Endothelial cell (in vitro differentiated cells): ENCODE data around the gene NOC2L. TPM values are rescaled to one million over a fixed set of nuclear protein-coding genes. Genes with fewer than 3 reads are reported as not detected.

Experiments used
- DNase-seq: peaks from one replicate; pipeline ENCODE4 v3.0.0; 2021; ENCODE audit warnings: low spot score
- H3K27ac Mint-ChIP-seq: one replicate; pipeline ENCODE4 v1.8.0; 2021; ENCODE audit warnings: mixed read lengths, inconsistent platforms; ENCODE audit not compliant: unreplicated experiment
- H3K27me3 Mint-ChIP-seq: one replicate; pipeline ENCODE4 v1.8.0; 2021; ENCODE audit warnings: mild to moderate bottlenecking, moderate library complexity, mixed read lengths, inconsistent platforms; ENCODE audit not compliant: unreplicated experiment
- H3K36me3 Mint-ChIP-seq: one replicate; pipeline ENCODE4 v1.8.0; 2021; ENCODE audit warnings: mild to moderate bottlenecking, low read depth, mixed read lengths, inconsistent platforms; ENCODE audit not compliant: unreplicated experiment
- H3K4me1 Mint-ChIP-seq: one replicate; pipeline ENCODE4 v1.8.0; 2021; ENCODE audit warnings: mild to moderate bottlenecking, mixed read lengths, inconsistent platforms; ENCODE audit not compliant: unreplicated experiment
- H3K4me3 Mint-ChIP-seq: one replicate; pipeline ENCODE4 v1.8.0; 2021; ENCODE audit warnings: mild to moderate bottlenecking, mixed read lengths, inconsistent platforms; ENCODE audit not compliant: unreplicated experiment
- H3K9me3 Mint-ChIP-seq: one replicate; pipeline ENCODE4 v1.8.0; 2021; ENCODE audit warnings: mixed read lengths, inconsistent platforms; ENCODE audit not compliant: unreplicated experiment
- CTCF ChIP-seq: fragments of 200-600 bp; sonication (generic); IDR thresholded peaks from one replicate; pipeline ENCODE4 v1.5.0; 2021; ENCODE audit warnings: antibody characterized with exemption; ENCODE audit not compliant: unreplicated experiment
- total RNA-seq: library from RNA; stranded (reverse); fragmentation: NEBNext Ultra II Directional; extraction: Animal tissue kit (Norgen Biotek cat#: 25700); gene quantifications from one replicate; pipeline ENCODE4 v1.2.1, GENCODE V29; 2021; ENCODE audit not compliant: unreplicated experiment

The NOC2L gene
- total RNA-seq, 1 donor from 2014 or later = 56.5 TPM

DNA sequence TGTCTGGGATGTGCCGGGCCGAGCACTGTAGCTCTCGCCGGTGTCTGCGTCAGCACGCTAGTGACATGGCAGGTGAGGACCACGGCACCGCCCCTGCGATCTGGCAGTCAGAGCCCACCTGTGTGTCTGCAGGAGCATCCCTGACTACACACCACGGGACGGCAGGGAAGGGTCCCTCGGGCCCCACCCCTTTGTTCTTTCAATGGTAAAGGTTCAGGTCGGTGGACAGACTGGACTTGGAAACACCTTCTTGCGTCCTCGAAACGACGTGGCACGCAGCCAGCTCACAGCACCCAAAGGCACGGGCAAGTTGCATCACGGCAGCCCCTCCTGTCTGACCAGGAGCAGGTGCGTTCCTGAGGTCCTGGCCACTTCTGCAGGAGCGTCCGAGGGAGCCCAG lies 39.0 kb downstream of the NOC2L start:
- Mint-ChIP-seq H3K27me3 (peaks cover 15% of the 10 kb centered on the region), H3K4me1 (no peaks in the 10 kb centered on the region), H3K9me3 (no peaks in the 10 kb centered on the region), H3K36me3 (peaks cover 5% of the 10 kb centered on the region), H3K27ac (no peak overlapping the region), H3K4me3 (no peak overlapping the region)
- no peak for TF ChIP-seq CTCF
- DNase-seq = no peak

- DNase-seq = no peak
- H3K4me1 Mint-ChIP-seq = no peaks in the 10 kb centered on the region
- peaks cover 18% of the 10 kb centered on the region for H3K27me3 Mint-ChIP-seq
- peaks cover 5% of the 10 kb centered on the region for H3K36me3 Mint-ChIP-seq
- no peak for TF ChIP-seq CTCF
- H3K4me3 Mint-ChIP-seq = no peak overlapping the region
- no peak overlapping the region for H3K27ac Mint-ChIP-seq
- no peaks in the 10 kb centered on the region for H3K9me3 Mint-ChIP-seq
Observed at GRCh38 chr1:919271-919872, 39.7 kb downstream of the NOC2L start.

GRCh38 chr1:918843-919242 lies 40.2 kb downstream of the NOC2L start:
- H3K36me3 Mint-ChIP-seq = peaks cover 5% of the 10 kb centered on the region
- no peak overlapping the region for H3K4me3 Mint-ChIP-seq
- no peaks in the 10 kb centered on the region for H3K4me1 Mint-ChIP-seq
- DNase-seq = no peak
- no peaks in the 10 kb centered on the region for H3K9me3 Mint-ChIP-seq
- peaks cover 20% of the 10 kb centered on the region for H3K27me3 Mint-ChIP-seq
- TF ChIP-seq CTCF = no peak
- no peak overlapping the region for H3K27ac Mint-ChIP-seq

GRCh38 chr1:918353-918752 lies 40.7 kb downstream of the NOC2L start:
- TF ChIP-seq CTCF = no peak
- Mint-ChIP-seq H3K9me3 (no peaks in the 10 kb centered on the region), H3K36me3 (peaks cover 5% of the 10 kb centered on the region), H3K27ac (no peak overlapping the region), H3K4me1 (no peaks in the 10 kb centered on the region), H3K27me3 (peaks cover 19% of the 10 kb centered on the region), H3K4me3 (no peak overlapping the region)
- no peak for DNase-seq

DNA sequence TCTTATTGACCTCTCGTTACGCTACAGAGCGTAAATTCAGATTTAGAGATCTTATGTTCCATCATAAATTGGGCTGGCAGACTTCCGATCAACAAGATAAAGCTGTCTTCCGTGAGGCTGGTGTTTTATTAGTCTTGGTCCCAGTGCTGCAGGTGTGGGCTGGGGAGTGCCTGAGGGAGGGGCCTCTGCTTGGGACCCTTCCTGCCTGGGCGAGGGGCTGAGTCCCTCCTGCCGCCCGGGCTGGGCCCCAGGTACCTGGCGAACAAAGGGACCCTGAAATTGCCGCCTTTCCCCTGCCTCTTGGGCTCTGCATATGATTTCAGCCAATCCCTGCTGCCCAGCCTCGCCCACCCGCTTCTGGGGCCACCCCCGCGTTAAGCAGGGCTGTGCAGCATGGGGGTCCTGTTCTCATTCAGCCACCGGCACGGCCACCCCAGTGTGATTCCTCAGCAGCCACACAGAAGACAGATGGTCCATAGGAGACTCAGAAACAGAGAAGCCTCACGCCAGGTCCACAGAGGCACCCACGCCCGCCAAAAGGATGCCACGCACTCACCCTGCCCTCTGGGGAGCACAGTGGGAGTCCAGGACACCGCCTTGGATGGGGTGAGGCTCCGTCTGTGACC lies 41.5 kb downstream of the NOC2L start:
- Mint-ChIP-seq H3K4me1 (peaks cover 3% of the 10 kb centered on the region), H3K36me3 (peaks cover 5% of the 10 kb centered on the region), H3K9me3 (no peaks in the 10 kb centered on the region), H3K4me3 (no peak overlapping the region), H3K27me3 (peaks cover 20% of the 10 kb centered on the region), H3K27ac (no peak overlapping the region)
- DNase-seq = no peak
- TF ChIP-seq CTCF = no peak
